GM21723 (cell line): Measurements from ENCODE around the gene GDPD1.
"Not testable (repeated sequence)": the region's sequence is repeated elsewhere in the genome, so short reads cannot be mapped to it uniquely, and the experiment has no call there.

Experiments used
- ATAC-seq: cut with Tn5 transposase; IDR thresholded peaks from one replicate; pipeline ENCODE4 v1.9.1; 2021; ENCODE audit warnings: mild to moderate bottlenecking, moderate library complexity; ENCODE audit not compliant: unreplicated experiment

The GDPD1 gene

DNA sequence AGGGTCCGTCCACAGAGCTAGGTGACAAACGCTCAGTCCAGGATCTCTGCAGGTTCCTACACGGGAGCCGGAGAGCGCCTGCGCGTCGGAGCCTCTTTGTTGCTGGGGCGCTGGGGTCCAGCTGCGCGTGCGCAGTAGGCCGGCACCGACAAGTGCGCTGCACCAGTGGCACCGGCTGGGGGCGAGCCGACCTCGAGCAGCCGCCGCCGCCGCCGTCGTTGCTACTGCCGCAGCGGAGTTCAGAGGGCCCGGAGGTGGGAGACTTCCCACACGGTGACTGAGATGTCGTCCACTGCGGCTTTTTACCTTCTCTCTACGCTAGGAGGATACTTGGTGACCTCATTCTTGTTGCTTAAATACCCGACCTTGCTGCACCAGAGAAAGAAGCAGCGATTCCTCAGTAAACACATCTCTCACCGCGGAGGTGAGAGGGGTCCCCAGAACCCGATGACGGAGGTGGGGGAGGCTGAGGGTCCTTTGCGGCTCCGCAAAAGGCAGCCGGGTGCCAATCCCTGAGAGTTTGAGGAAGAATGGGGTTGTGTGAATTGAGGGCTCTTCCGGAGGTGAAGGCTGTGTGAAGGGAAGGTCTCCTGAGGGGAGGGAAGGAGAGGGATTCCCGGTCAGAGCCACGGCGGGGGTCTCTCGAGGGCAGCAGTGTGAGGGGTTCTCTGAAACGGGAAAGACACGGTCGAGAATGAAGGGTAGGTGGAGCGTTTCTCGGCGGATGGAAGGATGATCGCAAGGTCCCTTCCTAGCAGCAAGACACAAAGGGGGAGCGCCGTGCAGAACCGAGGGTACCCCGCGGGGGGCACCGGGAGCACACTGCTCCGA is at the start of gene GDPD1:
GDPD1 (plus strand) TSS at position 184 of the 831 bp plus-strand sequence; CDS start at position 283, 99 bp downstream.
- peak; percentile 94 for ATAC-seq

GRCh38 chr17:59172436-59173004 is 47.8 kb upstream of the GDPD1 start:
- no peak for ATAC-seq

- no peak for ATAC-seq
Measured at GRCh38 chr17:59174671-59175070, 45.6 kb upstream of the GDPD1 start.

DNA sequence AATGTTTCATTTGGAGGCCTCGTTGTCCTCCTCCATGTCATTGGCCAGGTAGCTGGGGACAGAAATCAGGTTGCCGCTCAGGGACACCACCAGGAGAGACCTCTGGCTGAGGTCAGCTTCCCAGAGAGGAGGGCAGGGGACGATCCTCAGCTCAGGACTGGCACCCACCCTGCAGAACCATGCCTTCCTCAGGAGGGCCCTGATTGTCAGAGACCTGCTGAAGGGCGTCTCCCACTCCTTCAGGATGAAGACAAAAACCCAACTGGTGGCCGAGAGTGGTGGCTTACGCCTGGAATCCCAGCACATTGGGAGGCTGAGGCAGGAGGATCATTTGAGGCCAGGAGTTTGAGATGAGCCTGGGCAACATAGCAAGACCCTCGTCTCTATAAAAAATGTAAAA is 45.2 kb upstream of the GDPD1 start:
- ATAC-seq = no peak

DNA sequence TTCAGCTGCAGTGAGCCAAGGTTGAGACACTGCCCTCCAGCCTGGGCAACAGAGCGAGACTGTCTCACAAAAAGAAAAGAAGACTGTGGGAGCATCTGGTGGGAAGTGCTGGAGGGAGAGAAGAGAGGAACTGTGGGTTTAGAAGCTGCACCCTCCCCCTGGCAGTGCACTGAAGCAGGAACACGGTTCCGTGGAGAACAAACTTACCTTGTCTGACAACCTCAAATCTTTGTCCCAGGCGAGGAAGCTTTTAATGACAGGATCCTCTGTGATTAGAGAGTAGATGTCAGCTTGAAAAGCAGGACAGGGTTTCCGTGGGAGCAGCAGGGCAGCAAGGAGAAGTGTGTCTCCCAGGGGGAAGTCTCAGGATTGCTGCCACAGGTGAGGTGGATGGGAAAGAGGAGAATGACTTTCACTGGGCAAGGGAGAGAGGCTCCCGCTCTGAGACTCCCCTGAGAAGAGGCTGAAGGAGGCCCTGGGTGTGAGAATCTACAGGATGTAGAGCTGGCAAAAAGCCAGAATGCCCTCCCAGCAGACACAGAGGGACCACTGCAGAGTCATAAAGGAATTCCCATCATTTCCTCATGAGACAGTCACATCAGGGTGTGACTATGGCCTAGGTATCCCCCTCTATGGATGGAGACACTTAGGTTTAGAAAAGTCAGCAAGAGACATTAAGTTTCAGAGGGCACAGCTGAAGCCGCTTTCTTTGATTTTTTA is 41.9 kb upstream of the GDPD1 start:
- no peak for ATAC-seq

DNA sequence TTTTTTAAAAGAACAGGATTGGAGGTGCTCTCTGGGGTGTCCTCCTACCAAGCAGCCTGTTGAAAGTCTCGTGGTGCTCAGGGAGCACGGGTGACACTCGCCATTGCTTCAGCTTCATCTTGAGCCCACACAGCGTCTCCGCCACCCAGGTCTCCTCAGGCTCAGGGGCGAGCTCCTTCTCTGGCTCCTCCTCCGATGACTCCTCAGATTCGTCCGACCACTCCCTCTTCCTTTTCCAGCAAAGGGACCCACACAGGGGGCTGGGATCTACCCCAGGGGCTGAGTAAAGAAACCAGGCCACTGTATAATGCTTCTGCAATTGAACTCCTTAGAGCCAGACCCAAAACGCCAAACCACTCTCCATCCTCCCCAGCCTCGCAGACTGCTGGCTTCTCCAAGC is 40.7 kb upstream of the GDPD1 start:
- ATAC-seq = not testable (repeated sequence)

- ATAC-seq = no peak
Measured at GRCh38 chr17:59180626-59181025, 39.7 kb upstream of the GDPD1 start.

DNA sequence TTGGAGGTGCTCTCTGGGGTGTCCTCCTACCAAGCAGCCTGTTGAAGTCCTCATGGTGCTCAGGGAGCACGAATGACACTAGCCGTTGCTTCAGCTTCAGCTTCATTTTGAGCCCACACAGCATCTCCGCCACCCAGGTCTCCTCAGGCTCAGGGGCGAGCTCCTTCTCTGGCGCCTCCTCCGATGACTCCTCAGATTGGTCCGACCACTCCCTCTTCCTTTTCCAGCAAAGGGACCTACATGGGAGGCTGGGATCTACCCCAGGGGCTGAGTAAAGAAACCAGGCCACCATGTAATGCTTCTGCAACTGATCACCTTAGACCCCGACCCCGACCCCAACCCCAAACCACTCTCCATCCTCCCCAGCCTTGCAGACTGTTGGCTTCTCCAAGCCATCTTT is 38.8 kb upstream of the GDPD1 start:
- ATAC-seq = no peak

DNA sequence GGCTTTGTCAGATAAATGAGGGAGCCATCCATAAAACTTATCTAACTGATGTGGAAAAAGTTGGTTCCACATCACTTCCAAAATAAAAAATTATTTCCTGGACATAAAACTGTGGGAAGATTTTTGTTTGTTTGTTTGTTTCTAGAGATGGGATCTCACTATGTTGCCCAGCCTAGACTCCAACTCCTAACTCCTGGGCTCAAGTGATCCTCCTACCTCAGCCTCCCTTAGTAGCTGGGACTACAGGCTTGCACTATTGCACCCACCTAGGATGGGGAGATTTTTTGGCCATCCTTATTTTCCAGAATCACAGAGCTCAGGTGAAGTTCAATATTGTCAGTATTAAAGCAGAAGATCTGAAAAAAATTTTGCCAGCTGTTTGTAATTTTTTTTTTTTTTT is 34.3 kb upstream of the GDPD1 start:
- no peak for ATAC-seq

DNA sequence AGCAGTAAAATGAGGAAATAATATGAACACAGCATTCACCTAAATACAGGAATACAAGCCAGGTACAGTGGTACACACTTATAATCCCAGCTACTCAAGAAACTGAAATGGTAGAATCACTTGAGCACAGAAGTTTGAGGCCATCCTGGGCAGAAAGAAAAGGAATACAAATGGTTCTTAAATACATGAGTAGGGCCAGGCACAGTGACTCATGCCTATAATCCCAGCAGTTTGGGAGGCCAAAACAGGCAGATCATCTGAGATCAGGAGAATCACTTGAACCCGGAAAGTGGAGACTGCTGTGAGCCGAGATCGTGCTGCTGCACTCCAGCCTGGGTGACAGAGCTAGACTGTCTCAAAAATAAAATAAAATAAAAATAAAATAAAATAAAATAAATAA is 33.5 kb upstream of the GDPD1 start:
- no peak for ATAC-seq

DNA sequence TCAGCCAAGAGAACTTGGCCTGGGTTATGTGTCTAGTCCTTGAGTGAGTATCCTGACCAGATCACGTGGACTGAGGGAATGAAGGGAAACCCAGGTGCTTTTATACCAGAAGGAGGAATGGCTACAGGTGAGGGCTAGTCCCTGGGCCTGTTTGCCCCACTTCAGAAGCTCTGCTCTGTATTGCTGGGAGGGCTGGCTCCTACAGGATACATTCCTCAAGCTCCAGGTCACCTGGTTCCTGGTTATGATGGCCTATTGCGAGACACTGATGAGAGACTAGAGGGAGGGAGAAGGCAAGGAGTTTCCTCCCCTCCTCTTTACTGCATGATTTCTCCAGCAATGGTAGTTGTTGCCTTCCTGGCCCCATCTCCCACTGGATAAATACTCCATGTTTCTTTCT is 29.5 kb upstream of the GDPD1 start:
- ATAC-seq = no peak

DNA sequence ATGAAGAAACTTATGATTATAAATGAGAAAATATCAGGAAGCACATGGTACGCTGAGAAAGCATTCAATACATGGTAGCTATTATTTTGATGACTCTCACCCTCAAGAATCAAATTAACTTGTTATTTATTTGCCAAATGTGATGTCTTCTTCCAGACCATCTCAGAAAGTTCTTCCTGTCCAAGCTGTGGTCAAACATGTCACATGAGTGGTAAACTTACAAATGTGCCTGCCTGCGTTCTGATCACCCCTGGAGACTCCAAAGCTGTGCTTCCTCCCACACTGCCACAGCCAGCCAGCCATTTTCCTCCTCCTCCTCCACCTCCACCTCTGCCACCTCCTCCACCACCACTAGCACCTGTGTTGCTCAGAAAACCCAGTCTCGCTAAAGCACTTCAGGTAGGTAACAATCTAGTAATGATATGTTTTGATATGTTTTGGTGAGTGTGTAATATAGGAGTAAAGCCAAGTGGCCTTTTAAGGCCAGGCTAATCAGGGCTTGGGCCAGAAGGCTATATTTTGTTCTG is 26.9 kb upstream of the GDPD1 start:
- no peak for ATAC-seq

GRCh38 chr17:59199398-59199797 is 20.9 kb upstream of the GDPD1 start:
- no peak for ATAC-seq

GRCh38 chr17:59202320-59202719 is 18.0 kb upstream of the GDPD1 start:
- no peak for ATAC-seq

GRCh38 chr17:59219370-59219769 is 941 bp upstream of the GDPD1 start:
- no peak for ATAC-seq

DNA sequence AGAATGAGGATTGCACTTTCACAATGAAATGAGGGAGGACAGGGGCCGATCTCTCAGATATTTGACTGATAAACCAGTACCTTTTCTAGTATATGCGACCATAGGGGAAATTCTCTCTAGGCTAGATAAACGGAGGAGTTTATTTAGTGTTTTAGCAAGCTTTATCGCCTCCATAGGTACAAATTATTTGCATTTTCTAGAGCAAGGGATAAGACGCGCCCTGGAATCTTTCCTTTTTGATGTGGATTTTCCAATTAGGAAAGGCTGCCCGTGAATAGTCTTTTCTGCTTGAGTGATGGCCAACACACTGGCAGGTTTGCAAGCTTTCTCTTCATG is 351 bp upstream of the GDPD1 start:
- no peak for ATAC-seq

DNA sequence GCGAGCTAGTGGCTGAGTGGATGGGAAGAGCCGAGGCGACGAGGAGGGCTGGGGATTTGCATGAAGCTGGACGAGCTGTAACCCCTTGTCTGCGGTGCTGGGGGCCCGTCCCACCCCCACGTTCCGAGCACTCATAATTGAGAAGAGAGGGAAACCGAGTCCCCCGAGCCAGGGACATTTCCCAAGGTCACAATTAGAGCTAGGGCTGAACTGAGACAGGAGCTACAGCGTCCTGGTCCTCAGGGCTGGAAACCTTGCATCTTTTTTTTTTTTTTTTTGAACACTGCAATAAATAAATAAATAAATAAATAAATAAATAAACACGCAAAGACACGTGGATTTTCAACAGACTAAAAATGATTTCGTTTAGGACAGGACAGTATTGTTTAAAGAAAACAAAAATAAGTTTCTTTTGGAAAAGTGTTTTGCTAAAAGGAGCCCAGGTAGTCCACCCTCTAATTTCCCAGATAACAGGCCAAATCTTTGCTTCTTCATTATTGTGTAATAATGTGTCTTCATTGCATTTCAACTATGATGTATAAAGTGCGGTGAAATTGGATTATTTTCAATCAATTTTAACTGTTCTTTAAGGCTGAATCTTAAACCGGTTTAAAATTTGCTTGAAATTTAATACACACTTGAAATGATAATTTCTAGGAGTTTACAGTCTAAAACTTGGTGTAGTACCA is 992 bp downstream of the GDPD1 start:
- no peak for ATAC-seq

GRCh38 chr17:59223813-59224212 is 3.5 kb downstream of the GDPD1 start:
- ATAC-seq = no peak

- not testable (repeated sequence) for ATAC-seq
Measured at GRCh38 chr17:59228588-59228987, 8.3 kb downstream of the GDPD1 start.

- no peak for ATAC-seq
Measured at GRCh38 chr17:59230764-59231163, 10.5 kb downstream of the GDPD1 start.

- no peak for ATAC-seq
Measured at GRCh38 chr17:59234631-59235030, 14.3 kb downstream of the GDPD1 start.
